ENCODE results near the gene LDHD.

- TF ChIP-seq POLR2A (IDR thresholded peaks at IDR 0.05) (no peak), POLR2AphosphoS5 (IDR thresholded peaks at IDR 0.05) (no peak), CTCF (IDR thresholded peaks at IDR 0.05) (no peak), EP300 (IDR thresholded peaks at IDR 0.05) (no peak)
Measured at GRCh38 chr16:75068085-75069031, 48.2 kb downstream of the LDHD start.

Measured in upper lobe of left lung (tissue), 4 donors.